ENCODE data around the gene PEAK1.

DNA sequence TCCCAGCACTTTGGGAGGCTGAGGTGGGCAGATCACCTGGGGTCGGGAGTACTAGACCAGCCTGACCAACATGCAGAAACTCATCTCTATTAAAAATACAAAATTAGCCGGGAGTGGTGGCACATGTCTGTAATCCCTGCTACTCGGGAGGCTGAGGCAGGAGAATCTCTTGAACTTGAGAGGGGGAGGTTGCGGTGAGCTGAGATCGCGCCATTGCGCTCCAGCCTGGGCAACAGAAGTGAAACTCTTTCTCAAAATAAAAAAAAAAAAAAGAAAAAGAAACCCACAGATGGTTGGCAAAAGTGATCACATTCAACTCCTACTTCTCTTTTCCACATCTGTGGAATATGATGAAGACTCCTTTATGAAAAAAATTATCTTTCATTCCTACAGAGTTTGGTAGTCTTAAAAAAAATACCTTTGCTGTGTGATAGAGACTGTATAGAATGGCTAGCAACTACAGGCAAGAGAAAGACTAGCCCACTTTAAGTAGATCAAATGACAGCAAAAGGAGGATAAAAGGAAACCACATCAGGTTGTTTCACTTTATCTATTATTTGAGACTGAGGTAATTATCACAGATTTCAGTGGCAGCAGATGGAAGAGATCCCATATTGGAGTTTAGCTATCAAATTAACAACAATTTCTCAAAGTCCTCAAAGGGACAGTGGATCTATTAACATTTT lies 176.0 kb downstream of the PEAK1 start:
- no peak for TF ChIP-seq CTCF (IDR thresholded peaks at IDR 0.05)
- no peak for TF ChIP-seq POLR2A (IDR thresholded peaks at IDR 0.05)
- no peak for TF ChIP-seq POLR2AphosphoS5 (IDR thresholded peaks at IDR 0.05)
